ENCODE data around the gene AP3M1.

- TF ChIP-seq, protein P1, sequence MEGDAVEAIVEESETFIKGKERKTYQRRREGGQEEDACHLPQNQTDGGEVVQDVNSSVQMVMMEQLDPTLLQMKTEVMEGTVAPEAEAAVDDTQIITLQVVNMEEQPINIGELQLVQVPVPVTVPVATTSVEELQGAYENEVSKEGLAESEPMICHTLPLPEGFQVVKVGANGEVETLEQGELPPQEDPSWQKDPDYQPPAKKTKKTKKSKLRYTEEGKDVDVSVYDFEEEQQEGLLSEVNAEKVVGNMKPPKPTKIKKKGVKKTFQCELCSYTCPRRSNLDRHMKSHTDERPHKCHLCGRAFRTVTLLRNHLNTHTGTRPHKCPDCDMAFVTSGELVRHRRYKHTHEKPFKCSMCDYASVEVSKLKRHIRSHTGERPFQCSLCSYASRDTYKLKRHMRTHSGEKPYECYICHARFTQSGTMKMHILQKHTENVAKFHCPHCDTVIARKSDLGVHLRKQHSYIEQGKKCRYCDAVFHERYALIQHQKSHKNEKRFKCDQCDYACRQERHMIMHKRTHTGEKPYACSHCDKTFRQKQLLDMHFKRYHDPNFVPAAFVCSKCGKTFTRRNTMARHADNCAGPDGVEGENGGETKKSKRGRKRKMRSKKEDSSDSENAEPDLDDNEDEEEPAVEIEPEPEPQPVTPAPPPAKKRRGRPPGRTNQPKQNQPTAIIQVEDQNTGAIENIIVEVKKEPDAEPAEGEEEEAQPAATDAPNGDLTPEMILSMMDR (conservative IDR thresholded peaks at IDR 0.05) = no peak
- TF ChIP-seq EZH2 (IDR thresholded peaks at IDR 0.05; ENCODE audit: low read depth) = no peak
These were observed 1.5 kb upstream of the AP3M1 start for GRCh38 chr10:74151879-74152722.
